M059J (cell line): ENCODE measurements around the gene LORICRIN. TPM values are rescaled to one million over a fixed set of nuclear protein-coding genes. Genes with fewer than 3 reads are reported as not detected.
"Not testable (repeated sequence)": the region's sequence is repeated elsewhere in the genome, so short reads cannot be mapped to it uniquely, and the experiment has no call there.

ENCODE experiments used
- DNase-seq: peaks from one replicate; pipeline ENCODE4 v3.0.0-alpha.2; 2012; ENCODE audit warnings: low read depth
- total RNA-seq: library from RNA; depleted of rRNA; stranded (reverse); fragments of >200 nt; shearing (Covaris generic); gene quantifications from 2 replicates; pipeline ENCODE4 v1.2.3, GENCODE V29; 2014; rRNA removed

Gene LORICRIN
- not detected in 2 replicates for total RNA-seq

- DNase-seq = no peak
Observed at GRCh38 chr1:153259387-153259786, at the start of gene LORICRIN. LORICRIN (plus strand) TSS chr1:153259687; CDS start chr1:153260950, 1,263 bp downstream.

DNA sequence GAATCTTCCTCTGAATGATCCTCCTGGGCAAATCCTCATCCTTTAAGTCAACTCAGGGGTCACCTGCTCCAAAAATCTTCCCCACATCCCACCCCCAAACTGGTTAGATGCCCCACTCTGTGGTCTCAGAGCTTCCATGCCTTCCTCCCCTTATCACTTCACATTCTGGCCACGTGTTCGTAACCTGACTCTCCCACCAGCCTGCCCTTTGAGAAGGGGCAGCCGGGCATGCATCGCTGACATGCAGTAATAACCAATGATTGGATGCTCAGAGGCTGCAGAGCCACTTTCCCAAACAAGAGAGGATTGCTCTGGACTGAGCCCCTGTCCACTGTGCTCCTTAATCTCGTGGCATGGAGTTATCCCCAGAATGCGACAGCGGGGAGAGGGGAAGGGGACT, 49.3 kb upstream of the LORICRIN start:
- DNase-seq = no peak

DNA sequence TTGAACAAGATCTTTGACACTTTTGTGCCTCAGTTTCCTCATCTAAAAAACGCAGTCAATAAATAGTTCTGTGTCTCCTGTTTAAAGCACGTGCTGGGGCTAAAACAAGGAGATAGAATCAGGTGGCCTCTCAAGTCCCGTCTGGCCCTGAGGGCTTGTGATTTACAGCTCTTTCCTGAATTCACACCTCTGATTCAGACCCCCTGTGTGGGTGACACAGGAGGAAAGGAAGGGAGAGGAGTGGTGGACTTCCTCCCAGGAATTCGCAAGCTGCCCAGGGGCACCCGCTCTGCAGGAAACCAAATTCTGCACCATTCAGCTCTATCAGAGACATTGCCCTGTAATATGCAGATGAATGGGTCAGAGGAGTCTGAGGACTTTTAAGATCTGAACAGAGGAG, 47.3 kb upstream of the LORICRIN start:
- DNase-seq = no peak

DNA sequence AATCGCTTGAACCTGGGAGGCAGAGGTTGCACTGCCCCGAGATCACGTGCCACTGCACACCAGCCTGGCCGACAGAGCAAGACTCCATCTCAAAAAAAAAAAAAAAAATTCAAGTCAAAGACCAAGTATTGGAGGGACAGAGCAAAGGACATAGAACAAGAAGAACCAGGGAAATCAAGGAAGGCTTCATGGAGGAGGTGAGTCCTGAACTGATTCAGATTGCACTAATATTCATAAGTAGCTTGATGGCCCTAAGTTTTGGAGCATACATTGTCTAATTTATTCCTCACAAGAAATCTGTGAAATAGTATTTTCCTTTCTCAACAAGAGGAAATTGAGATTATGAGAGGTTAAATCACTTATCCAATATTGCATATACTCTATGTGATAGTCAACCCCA, 46.0 kb upstream of the LORICRIN start:
- no peak for DNase-seq

- peak; percentile 5 for DNase-seq
Observed at GRCh38 chr1:153217212-153217611, 42.3 kb upstream of the LORICRIN start, which contains the start of gene PRR9. PRR9 (plus strand) TSS chr1:153217584; CDS start chr1:153218145, 561 bp downstream.

- DNase-seq = no peak
Observed at GRCh38 chr1:153217744-153218416, 41.6 kb upstream of the LORICRIN start.

GRCh38 chr1:153220606-153221303, 38.7 kb upstream of the LORICRIN start:
- DNase-seq = no peak

GRCh38 chr1:153223040-153223891, 36.2 kb upstream of the LORICRIN start:
- DNase-seq = peak; percentile 58

DNA sequence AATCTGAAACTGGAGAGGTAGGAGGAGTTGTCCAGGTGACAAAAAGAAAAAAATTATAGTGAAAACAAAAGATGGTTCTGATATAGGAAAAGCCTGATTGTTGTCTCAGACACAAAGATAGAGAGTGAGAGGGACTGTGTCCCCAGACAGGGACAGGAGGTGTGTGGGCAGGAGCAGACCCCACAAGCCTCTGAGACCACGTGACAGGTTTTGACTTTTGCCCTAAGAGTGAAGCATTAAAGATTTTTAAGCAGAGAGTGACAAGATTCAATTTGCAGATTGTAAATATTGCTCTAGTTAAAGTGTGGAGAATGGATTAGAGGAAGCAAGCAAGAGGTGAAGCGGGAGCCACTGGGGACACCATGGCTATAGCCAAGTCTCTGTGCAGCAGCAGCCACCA, 31.7 kb upstream of the LORICRIN start:
- no peak for DNase-seq

DNA sequence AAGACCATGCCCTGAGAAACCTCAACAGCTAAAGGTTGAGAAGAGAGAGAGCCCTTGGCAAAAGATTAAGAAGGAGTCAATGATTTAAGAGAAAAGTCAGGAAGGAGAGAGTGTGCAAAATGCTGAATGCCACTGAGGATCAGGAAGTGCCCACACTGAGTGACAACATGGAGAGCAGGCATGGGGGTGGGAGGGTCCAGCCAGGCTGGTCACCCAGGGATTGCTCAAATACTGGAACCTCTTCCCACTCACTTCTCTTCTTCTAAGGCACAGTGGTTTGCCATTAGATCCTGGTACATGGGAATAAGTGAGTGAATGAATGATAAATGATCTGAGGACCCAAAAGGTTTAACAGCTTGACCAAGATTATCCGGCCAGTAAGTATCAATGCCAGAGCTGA, 31.0 kb upstream of the LORICRIN start:
- no peak for DNase-seq

GRCh38 chr1:153229076-153229829, 30.2 kb upstream of the LORICRIN start:
- DNase-seq = not testable (repeated sequence)

- no peak for DNase-seq
Observed at GRCh38 chr1:153231363-153231762, 28.1 kb upstream of the LORICRIN start.

- no peak for DNase-seq
Observed at GRCh38 chr1:153231785-153232184, 27.7 kb upstream of the LORICRIN start.

DNA sequence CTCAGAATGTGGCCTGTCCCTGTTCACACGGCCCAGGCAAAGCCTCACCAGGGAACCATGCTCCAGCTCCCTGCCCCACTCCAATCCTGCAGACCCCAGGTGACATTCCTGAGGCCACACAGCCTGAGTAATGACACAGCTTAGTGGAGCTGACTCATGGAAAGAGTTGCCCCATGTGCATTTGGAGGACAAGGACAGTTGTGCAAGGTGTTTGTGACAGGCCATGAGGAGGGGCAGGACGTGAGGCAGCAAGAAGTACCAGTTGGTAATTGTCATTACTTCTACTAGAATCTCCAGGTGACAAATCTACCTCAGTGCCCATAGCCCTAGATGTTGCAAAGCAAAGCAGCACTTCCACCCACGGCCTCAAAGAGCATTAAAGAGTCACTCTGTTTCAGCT, 26.9 kb upstream of the LORICRIN start:
- DNase-seq = no peak

- no peak for DNase-seq
Observed at GRCh38 chr1:153233448-153233847, 26.0 kb upstream of the LORICRIN start.

- no peak for DNase-seq
Observed at GRCh38 chr1:153238527-153238926, 21.0 kb upstream of the LORICRIN start.

- no peak for DNase-seq
Observed at GRCh38 chr1:153242160-153242559, 17.3 kb upstream of the LORICRIN start.

DNA sequence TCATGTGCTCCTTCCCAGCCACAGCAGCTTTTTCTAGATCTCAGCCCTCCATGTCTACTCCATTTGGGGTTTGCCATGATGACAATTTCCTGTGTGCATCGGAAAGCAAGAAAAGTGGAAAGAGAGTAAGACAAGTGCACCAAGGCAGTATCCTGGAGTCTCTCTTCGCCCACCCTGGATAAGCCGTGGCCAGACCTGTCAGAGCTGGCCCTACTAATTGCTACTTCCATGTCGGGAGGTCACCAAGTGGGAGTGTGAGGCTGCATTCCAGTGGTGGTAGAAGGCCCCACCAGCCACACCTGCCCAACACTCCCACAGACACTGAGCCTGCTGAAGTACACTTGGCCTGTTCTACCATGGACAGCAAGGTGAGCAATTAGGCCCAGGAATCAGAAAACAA, 14.0 kb upstream of the LORICRIN start:
- DNase-seq = no peak

DNA sequence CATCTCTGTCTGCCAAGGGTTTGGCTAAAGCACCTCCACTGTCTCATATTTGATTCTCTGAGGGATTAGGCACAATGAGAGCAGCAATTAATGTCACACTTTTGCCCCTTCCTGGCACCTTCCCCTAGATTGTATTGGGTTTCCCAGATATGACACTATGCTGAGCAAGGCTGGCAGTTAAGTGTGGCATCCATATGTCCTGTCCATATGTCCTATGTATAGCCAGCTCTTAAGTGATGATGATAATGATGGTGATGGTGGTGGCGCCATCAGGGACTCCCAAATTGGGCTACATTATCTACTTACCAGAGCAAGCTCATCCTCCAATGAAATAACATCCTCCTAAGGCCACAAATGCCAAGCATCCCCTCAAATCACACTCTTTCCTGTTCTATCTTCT, 13.5 kb upstream of the LORICRIN start:
- DNase-seq = no peak

GRCh38 chr1:153246825-153247224, 12.7 kb upstream of the LORICRIN start:
- no peak for DNase-seq

- no peak for DNase-seq
Observed at GRCh38 chr1:153248176-153248879, 11.2 kb upstream of the LORICRIN start.
